GM18858 (cell line): ENCODE measurements around the gene NUP210L.
"Not testable (repeated sequence)": the region's sequence is repeated elsewhere in the genome, so short reads cannot be mapped to it uniquely, and the experiment has no call there.

ENCODE experiments used
- ATAC-seq: cut with Tn5 transposase; IDR thresholded peaks from one replicate; pipeline ENCODE4 v1.9.1; 2021; ENCODE audit not compliant: unreplicated experiment

The NUP210L gene

GRCh38 chr1:154100141-154100540, 54.7 kb downstream of the NUP210L start:
- not testable (repeated sequence) for ATAC-seq

GRCh38 chr1:154097873-154098272, 57.0 kb downstream of the NUP210L start:
- ATAC-seq = no peak

- ATAC-seq = no peak
These were observed 59.3 kb downstream of the NUP210L start for GRCh38 chr1:154095456-154096060.

- no peak for ATAC-seq
These were observed 60.5 kb downstream of the NUP210L start for GRCh38 chr1:154094411-154094810.

GRCh38 chr1:154093699-154094098, 61.2 kb downstream of the NUP210L start:
- ATAC-seq = no peak

GRCh38 chr1:154091706-154092105, 63.2 kb downstream of the NUP210L start:
- ATAC-seq = no peak

GRCh38 chr1:154087574-154087973, 67.3 kb downstream of the NUP210L start:
- no peak for ATAC-seq

- not testable (repeated sequence) for ATAC-seq
These were observed 71.8 kb downstream of the NUP210L start for GRCh38 chr1:154083057-154083456.

GRCh38 chr1:154081386-154082126, 73.3 kb downstream of the NUP210L start:
- no peak for ATAC-seq

GRCh38 chr1:154076413-154076812, 78.5 kb downstream of the NUP210L start:
- ATAC-seq = no peak

GRCh38 chr1:154075746-154076145, 79.1 kb downstream of the NUP210L start:
- ATAC-seq = no peak

GRCh38 chr1:154062309-154062708, 92.6 kb downstream of the NUP210L start:
- no peak for ATAC-seq

- ATAC-seq = not testable (repeated sequence)
These were observed 107.4 kb downstream of the NUP210L start for GRCh38 chr1:154047436-154047835.

GRCh38 chr1:154033697-154034096, 121.2 kb downstream of the NUP210L start:
- not testable (repeated sequence) for ATAC-seq

- ATAC-seq = no peak
These were observed 134.9 kb downstream of the NUP210L start for GRCh38 chr1:154019940-154020339.

GRCh38 chr1:154019269-154019668, 135.6 kb downstream of the NUP210L start:
- no peak for ATAC-seq

- ATAC-seq = no peak
These were observed 140.5 kb downstream of the NUP210L start for GRCh38 chr1:154014154-154014907.

GRCh38 chr1:154012543-154012942, 142.3 kb downstream of the NUP210L start:
- ATAC-seq = not testable (repeated sequence)

GRCh38 chr1:154012129-154012528, 142.7 kb downstream of the NUP210L start:
- ATAC-seq = no peak

GRCh38 chr1:154006136-154006535, 148.7 kb downstream of the NUP210L start:
- ATAC-seq = no peak

GRCh38 chr1:154000420-154000819, 154.5 kb downstream of the NUP210L start:
- no peak for ATAC-seq

GRCh38 chr1:153996882-153997281, 158.0 kb downstream of the NUP210L start:
- ATAC-seq = not testable (repeated sequence)
